ENCODE results near the gene ATP2A2. TPM values are rescaled to one million over a fixed set of nuclear protein-coding genes. Genes with fewer than 3 reads are reported as not detected.
"Not testable (repeated sequence)": the region's sequence is repeated elsewhere in the genome, so short reads cannot be mapped to it uniquely, and the experiment has no call there.

ATP2A2 gene
- total and polyA plus RNA-seq, 8 donors: 118 to 258 (median 143) TPM

GRCh38 chr12:110352401-110352800 is 71.4 kb downstream of the ATP2A2 start:
- peaks cover 0 to 43% of the 10 kb centered on the region in 2 donors for H3K36me3 ChIP-seq
- no peak for ATAC-seq
- H3K4me3 ChIP-seq: no peak overlapping the region
- no peaks in the 10 kb centered on the region for H3K27me3 ChIP-seq
- TF ChIP-seq, protein P1, sequence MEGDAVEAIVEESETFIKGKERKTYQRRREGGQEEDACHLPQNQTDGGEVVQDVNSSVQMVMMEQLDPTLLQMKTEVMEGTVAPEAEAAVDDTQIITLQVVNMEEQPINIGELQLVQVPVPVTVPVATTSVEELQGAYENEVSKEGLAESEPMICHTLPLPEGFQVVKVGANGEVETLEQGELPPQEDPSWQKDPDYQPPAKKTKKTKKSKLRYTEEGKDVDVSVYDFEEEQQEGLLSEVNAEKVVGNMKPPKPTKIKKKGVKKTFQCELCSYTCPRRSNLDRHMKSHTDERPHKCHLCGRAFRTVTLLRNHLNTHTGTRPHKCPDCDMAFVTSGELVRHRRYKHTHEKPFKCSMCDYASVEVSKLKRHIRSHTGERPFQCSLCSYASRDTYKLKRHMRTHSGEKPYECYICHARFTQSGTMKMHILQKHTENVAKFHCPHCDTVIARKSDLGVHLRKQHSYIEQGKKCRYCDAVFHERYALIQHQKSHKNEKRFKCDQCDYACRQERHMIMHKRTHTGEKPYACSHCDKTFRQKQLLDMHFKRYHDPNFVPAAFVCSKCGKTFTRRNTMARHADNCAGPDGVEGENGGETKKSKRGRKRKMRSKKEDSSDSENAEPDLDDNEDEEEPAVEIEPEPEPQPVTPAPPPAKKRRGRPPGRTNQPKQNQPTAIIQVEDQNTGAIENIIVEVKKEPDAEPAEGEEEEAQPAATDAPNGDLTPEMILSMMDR (IDR thresholded peaks at IDR 0.05): no peak
- intact Hi-C loops (cut with DNase I): no loop called here
- no peak overlapping the region for H3K27ac ChIP-seq
- DNase-seq: no peak
- no peaks in the 10 kb centered on the region for H3K9me3 ChIP-seq
- peaks cover 0 to 24% of the 10 kb centered on the region in 2 donors for H3K4me1 ChIP-seq

- DNase-seq (no peak), ATAC-seq (no peak)
- TF ChIP-seq, protein P1 (IDR thresholded peaks at IDR 0.05): no peak
- Histone ChIP-seq H3K27me3 (no peaks in the 10 kb centered on the region), H3K27ac (no peak overlapping the region), H3K36me3 (peaks cover 0 to 33% of the 10 kb centered on the region in 2 donors), H3K4me1 (peaks cover 0 to 24% of the 10 kb centered on the region in 2 donors), H3K4me3 (no peak overlapping the region), H3K9me3 (no peaks in the 10 kb centered on the region)
- intact Hi-C loops (cut with DNase I): no loop called here
Observed at GRCh38 chr12:110353211-110353965, 72.3 kb downstream of the ATP2A2 start.

DNA sequence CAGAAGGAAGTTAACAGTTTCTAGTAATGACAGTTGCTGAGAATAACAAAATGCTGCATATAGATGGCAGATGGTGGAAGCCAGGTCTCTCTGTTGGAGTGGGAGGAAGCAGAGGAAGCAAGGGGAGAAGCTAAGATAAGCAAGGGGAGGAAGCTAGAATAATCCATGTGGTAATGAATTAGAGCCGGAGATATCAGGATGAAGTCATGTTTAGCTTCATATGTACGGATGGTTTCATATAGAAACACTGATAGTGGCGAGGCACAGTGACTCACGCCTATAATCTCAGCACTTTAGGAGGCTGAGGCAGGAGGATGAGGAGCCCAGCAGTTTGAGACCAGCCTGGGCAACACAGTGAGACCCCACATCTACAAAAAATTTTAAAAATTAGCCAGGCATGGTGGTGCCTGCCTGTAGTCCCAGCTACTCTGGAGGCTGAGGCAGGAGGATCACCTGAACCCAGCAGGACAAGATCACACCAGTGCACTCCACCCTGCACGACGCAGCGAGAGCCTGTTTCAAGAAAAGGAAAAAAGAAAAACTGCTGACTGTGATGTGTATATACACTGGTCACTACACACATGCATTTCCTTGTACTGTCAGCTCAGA is 73.2 kb downstream of the ATP2A2 start:
- Histone ChIP-seq H3K4me3 (no peak overlapping the region), H3K27me3 (no peaks in the 10 kb centered on the region), H3K9me3 (no peaks in the 10 kb centered on the region), H3K27ac (no peak overlapping the region), H3K4me1 (peaks cover 0 to 19% of the 10 kb centered on the region in 2 donors), H3K36me3 (peaks cover 0 to 24% of the 10 kb centered on the region in 2 donors)
- TF ChIP-seq, protein P1 (IDR thresholded peaks at IDR 0.05): no peak
- intact Hi-C loops (cut with DNase I): no loop called here
- ATAC-seq (peak; percentile 30), DNase-seq (no peak)

DNA sequence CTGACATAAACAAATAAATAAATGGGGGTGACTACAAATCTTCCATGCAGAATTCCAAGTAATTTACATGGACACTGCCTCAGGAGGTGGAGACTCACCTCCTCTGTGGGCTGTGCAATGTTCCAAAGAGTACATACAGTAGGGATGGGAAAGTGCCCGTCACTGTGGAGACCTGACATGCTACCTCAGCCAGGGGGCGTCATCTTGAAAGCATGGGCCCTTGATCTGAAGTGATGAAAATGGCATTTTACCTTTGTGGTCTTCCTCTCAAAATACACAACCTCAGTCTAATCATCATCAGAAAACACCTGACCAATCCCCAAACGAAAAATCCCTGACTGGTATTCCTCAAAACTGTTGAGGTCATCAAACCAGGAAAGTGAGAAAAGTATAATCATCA is 74.0 kb downstream of the ATP2A2 start:
- intact Hi-C loops (cut with DNase I): no loop called here
- peaks cover 0 to 16% of the 10 kb centered on the region in 2 donors for H3K36me3 ChIP-seq
- ATAC-seq (peak; percentile 41), DNase-seq (no peak)
- no peak overlapping the region for H3K27ac ChIP-seq
- H3K4me1 ChIP-seq: peaks cover 0 to 13% of the 10 kb centered on the region in 2 donors
- no peaks in the 10 kb centered on the region for H3K27me3 ChIP-seq
- H3K4me3 ChIP-seq: no peak overlapping the region
- TF ChIP-seq, protein P1 (IDR thresholded peaks at IDR 0.05): no peak
- no peaks in the 10 kb centered on the region for H3K9me3 ChIP-seq

DNA sequence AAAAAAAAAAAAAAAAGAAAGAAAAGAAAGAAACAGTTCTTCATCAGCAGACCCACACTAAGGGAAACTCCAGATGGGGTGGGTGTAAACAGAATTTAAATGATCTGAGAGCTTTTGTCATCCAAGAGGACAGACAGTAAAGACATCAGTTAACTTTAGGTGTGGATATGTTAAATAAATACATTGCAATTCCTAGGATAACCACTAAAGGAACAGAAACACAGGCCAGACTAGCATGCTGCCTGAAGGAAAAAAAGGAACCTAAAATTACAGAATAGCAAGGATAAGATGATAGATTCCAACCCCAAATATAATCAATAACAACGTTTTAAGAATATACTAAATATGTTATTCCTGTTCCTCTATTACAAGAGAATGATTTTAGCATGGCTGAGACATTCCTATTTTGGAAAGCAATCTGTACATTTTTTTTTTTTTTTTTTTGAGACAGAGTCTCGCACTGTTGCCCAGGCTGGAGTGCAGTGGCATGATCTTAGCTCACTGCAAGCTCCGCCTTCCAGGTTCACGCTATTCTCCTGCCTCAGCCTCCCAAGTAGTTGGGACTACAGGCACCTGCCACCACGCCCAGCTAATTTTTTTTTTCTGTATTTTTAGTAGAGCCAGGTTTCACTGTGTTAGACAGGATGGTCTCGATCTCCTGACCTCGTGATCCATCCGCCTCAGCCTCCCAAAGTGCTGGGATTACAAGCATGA is 77.5 kb downstream of the ATP2A2 start:
- H3K27me3 ChIP-seq; H3K27ac ChIP-seq; intact Hi-C loops (cut with DNase I); H3K36me3 ChIP-seq; H3K4me3 ChIP-seq; DNase-seq; ATAC-seq; H3K9me3 ChIP-seq: not testable (repeated sequence)
- peaks cover 0 to 22% of the 10 kb centered on the region in 2 donors for H3K4me1 ChIP-seq
- TF ChIP-seq, protein P1 (IDR thresholded peaks at IDR 0.05): peak in 1 of 2 donors; percentile 19
